ENCODE measurements around the gene MBNL1. TPM values are rescaled to one million over a fixed set of nuclear protein-coding genes. Genes with fewer than 3 reads are reported as not detected.

Gene MBNL1
- total and polyA plus RNA-seq, 2 donors (not counting 3 experiments of a cell fraction or from before 2014, with no cell fraction given), result 179 to 362 TPM

DNA sequence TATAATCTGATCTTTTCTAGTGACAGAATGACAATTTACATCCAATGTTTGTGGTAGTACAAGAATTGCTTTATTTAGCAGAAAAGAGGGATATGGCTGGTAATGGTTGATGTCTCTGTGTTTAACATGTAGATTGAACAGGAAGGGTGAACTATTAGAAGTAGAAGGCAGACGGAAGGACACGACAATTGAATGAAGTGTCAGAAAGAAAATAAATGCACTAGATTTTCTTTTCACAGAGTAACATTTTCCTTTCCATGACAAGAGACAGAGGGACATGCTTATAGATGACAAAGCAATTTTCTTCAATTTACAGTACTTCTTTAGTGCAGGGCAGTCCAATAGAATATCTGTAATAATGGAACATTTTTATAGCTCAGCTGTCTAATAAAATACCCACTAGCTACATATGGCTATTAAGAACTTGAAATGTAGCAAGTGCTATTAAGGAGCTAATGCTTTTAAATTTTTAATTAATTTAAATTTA is 48.9 kb upstream of the MBNL1 start:
- Histone ChIP-seq H3K9ac (replicated peaks; ENCODE audit: extremely low read depth, insufficient read depth, low read length) (no peak overlapping the region), H3K9me3 (replicated peaks; ENCODE audit: control insufficient read depth, insufficient read depth, low read length) (no peaks in the 10 kb centered on the region), H3K36me3 (ENCODE audit: control insufficient read depth in 2 of 2, extremely low read depth in 1 of 2, insufficient read depth in 2 of 2, low read length in 2 of 2) (no peaks in the 10 kb centered on the region), H3K9me1 (replicated peaks; ENCODE audit: control insufficient read depth, extremely low read depth, insufficient read depth, low read length) (no peaks in the 10 kb centered on the region), H3K4me3 (replicated peaks in 1 of 3; ENCODE audit: insufficient read depth in 1 of 3, low read depth in 1 of 3, low read length in 3 of 3) (no peak overlapping the region), H3K4me1 (ENCODE audit: control insufficient read depth, extremely low read depth, insufficient read depth, low read length) (no peaks in the 10 kb centered on the region), H4K20me1 (replicated peaks; ENCODE audit: control insufficient read depth, extremely low read depth, insufficient read depth, low read length) (no peaks in the 10 kb centered on the region), H3K79me2 (ENCODE audit: control insufficient read depth, insufficient read depth, low read length) (no peaks in the 10 kb centered on the region), H3K4me2 (ENCODE audit: insufficient read depth, low read length) (no peak overlapping the region), H2AFZ (ENCODE audit: low read depth, low read length) (no peak overlapping the region), H3K27ac (ENCODE audit: insufficient read depth, low read depth, low read length) (no peak overlapping the region), H3K27me3 (ENCODE audit: control insufficient read depth in 2 of 2, insufficient read depth in 2 of 2, low read length in 2 of 2) (no peaks in the 10 kb centered on the region)
- BruUV-seq (replicated peaks), result no TSS peak
- TF ChIP-seq JUN (IDR thresholded peaks at IDR 0.05; ENCODE audit: borderline replicate concordance, insufficient read depth, insufficient read length, low read depth) (no peak), POLR2A (IDR thresholded peaks at IDR 0.05; ENCODE audit: low read depth, low read length) (no peak), POLR2AphosphoS5 (IDR thresholded peaks at IDR 0.05; ENCODE audit: insufficient read depth, low read depth, low read length) (no peak), GATA2 (IDR thresholded peaks at IDR 0.05; ENCODE audit: insufficient read depth, insufficient read length, low read depth, low read length) (no peak), FOS (IDR thresholded peaks at IDR 0.05; ENCODE audit: borderline replicate concordance, insufficient read depth, low read length) (no peak), EZH2 (IDR thresholded peaks at IDR 0.05; ENCODE audit: borderline replicate concordance, low read depth, low read length, severe bottlenecking) (no peak)
- TF ChIP-seq, protein P1, sequence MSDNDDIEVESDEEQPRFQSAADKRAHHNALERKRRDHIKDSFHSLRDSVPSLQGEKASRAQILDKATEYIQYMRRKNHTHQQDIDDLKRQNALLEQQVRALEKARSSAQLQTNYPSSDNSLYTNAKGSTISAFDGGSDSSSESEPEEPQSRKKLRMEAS (IDR thresholded peaks at IDR 0.05; ENCODE audit: insufficient read depth, insufficient read length), result no peak
- TF ChIP-seq, protein P2, sequence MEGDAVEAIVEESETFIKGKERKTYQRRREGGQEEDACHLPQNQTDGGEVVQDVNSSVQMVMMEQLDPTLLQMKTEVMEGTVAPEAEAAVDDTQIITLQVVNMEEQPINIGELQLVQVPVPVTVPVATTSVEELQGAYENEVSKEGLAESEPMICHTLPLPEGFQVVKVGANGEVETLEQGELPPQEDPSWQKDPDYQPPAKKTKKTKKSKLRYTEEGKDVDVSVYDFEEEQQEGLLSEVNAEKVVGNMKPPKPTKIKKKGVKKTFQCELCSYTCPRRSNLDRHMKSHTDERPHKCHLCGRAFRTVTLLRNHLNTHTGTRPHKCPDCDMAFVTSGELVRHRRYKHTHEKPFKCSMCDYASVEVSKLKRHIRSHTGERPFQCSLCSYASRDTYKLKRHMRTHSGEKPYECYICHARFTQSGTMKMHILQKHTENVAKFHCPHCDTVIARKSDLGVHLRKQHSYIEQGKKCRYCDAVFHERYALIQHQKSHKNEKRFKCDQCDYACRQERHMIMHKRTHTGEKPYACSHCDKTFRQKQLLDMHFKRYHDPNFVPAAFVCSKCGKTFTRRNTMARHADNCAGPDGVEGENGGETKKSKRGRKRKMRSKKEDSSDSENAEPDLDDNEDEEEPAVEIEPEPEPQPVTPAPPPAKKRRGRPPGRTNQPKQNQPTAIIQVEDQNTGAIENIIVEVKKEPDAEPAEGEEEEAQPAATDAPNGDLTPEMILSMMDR (IDR thresholded peaks at IDR 0.05; ENCODE audit: extremely low read depth in 1 of 2, insufficient read depth in 1 of 2, low read depth in 1 of 2, low read length in 2 of 2), result no peak
- intact Hi-C loops (cut with micrococcal nuclease), result no loop called here
- ChIA-PET CTCF (no interaction called here), POLR2A (no interaction called here)
- no peak for DNase-seq (ENCODE audit: low read depth, low spot score)
- no peak for FAIRE-seq
- dilution Hi-C loops (cut with MboI; ENCODE audit: extremely low pct_ligation_motif_present, low sequenced_read_pairs), result no loop called here
